ENCODE data around the gene NTF3. TPM values are rescaled to one million over a fixed set of nuclear protein-coding genes. Genes with fewer than 3 reads are reported as not detected.

NTF3 gene
- polyA plus RNA-seq, 1 of the 3 experiments (the other 2 are of a cell fraction): not detected

GRCh38 chr12:5476356-5476755, 44.4 kb downstream of the NTF3 start:
- Histone ChIP-seq H3F3A (replicated peaks; ENCODE audit: insufficient read depth) (no peaks in the 10 kb centered on the region), H3K9me3 (no peaks in the 10 kb centered on the region), H3K27me3 (ENCODE audit: insufficient read depth) (peaks cover 99% of the 10 kb centered on the region), H3K27ac (ENCODE audit: low read depth in 2 of 2, low read length in 1 of 2) (no peak overlapping the region), H4K20me1 (ENCODE audit: insufficient read depth) (no peaks in the 10 kb centered on the region), H3K36me3 (replicated peaks in 1 of 2; ENCODE audit: control insufficient read depth in 1 of 2, insufficient read depth in 2 of 2, low read length in 1 of 2) (no peaks in the 10 kb centered on the region), H3K9ac (no peak overlapping the region), H3K79me2 (ENCODE audit: insufficient read depth) (no peaks in the 10 kb centered on the region), H3K4me1 (ENCODE audit: control insufficient read depth in 1 of 2, insufficient read depth in 2 of 2, low read depth in 1 of 2, low read length in 1 of 2) (no peaks in the 10 kb centered on the region), H3K4me2 (no peak overlapping the region), H2AFZ (ENCODE audit: low read depth) (no peak overlapping the region), H3K9me2 (no peaks in the 10 kb centered on the region), H3K4me3 (ENCODE audit: low read depth in 2 of 2, low read length in 1 of 2) (no peak overlapping the region)
- 7% methylated on average over 6 of the region's 6 CpGs for WGBS (ENCODE audit: low lambda C conversion rate)
- ChIA-PET CTCF (no interaction called here), POLR2A (no interaction called here)
- DNase-seq: no peak
- no peak for TF ChIP-seq GATA2 (CRISPR knock-in tag; IDR thresholded peaks at IDR 0.05)
- TF ChIP-seq FOXJ3 (CRISPR knock-in tag; IDR thresholded peaks at IDR 0.05): no peak
- TF ChIP-seq CTCF (IDR thresholded peaks at IDR 0.05): no peak
- TF ChIP-seq PBX3 (IDR thresholded peaks at IDR 0.05): no peak
- no peak for TF ChIP-seq CHD2 (IDR thresholded peaks at IDR 0.05; ENCODE audit: low read length, partially characterized antibody)
- TF ChIP-seq SIN3A (IDR thresholded peaks at IDR 0.05; ENCODE audit: borderline replicate concordance, low read depth, low read length): no peak

- Histone ChIP-seq H3K9me3 (no peaks in the 10 kb centered on the region), H2AFZ (ENCODE audit: low read depth) (no peak overlapping the region), H3K4me3 (ENCODE audit: low read depth in 2 of 2, low read length in 1 of 2) (no peak overlapping the region), H3F3A (replicated peaks; ENCODE audit: insufficient read depth) (no peaks in the 10 kb centered on the region), H3K9ac (no peak overlapping the region), H3K79me2 (ENCODE audit: insufficient read depth) (no peaks in the 10 kb centered on the region), H3K4me1 (ENCODE audit: control insufficient read depth in 1 of 2, insufficient read depth in 2 of 2, low read depth in 1 of 2, low read length in 1 of 2) (no peaks in the 10 kb centered on the region), H3K36me3 (replicated peaks in 1 of 2; ENCODE audit: control insufficient read depth in 1 of 2, insufficient read depth in 2 of 2, low read length in 1 of 2) (no peaks in the 10 kb centered on the region), H3K27me3 (ENCODE audit: insufficient read depth) (peaks cover 90% of the 10 kb centered on the region), H3K27ac (ENCODE audit: low read depth in 2 of 2, low read length in 1 of 2) (no peak overlapping the region), H4K20me1 (ENCODE audit: insufficient read depth) (no peaks in the 10 kb centered on the region), H3K4me2 (no peak overlapping the region), H3K9me2 (no peaks in the 10 kb centered on the region)
- ChIA-PET CTCF (no interaction called here), POLR2A (no interaction called here)
- DNase-seq: no peak
- 7% methylated on average over 8 of the region's 8 CpGs for WGBS (ENCODE audit: low lambda C conversion rate)
- TF ChIP-seq CHD2 (IDR thresholded peaks at IDR 0.05; ENCODE audit: low read length, partially characterized antibody): no peak
- no peak for TF ChIP-seq USF1 (IDR thresholded peaks at IDR 0.05; ENCODE audit: borderline replicate concordance, low read depth)
- no peak for TF ChIP-seq EZH2phosphoT487 (IDR thresholded peaks at IDR 0.05; ENCODE audit: borderline replicate concordance, low read depth)
- no peak for TF ChIP-seq FOSL2 (IDR thresholded peaks at IDR 0.05; ENCODE audit: borderline replicate concordance, low read depth)
- no peak for TF ChIP-seq TCF12 (IDR thresholded peaks at IDR 0.05)
Measured at GRCh38 chr12:5478081-5478706, 46.3 kb downstream of the NTF3 start.
